DND-41 (cell line): Measurements from ENCODE around the gene PPM1J.

Experiments used
- ATAC-seq: fragments of 200-7000 bp; cut with Tn5 transposase; 3 replicates; pipeline ENCODE4 v1.9.1; 2021; ENCODE audit warnings: low read depth; ENCODE audit not compliant: insufficient read depth
- DNase-seq: peaks from one replicate; pipeline ENCODE4 v3.0.0-alpha.2; 2020
- H2AFZ ChIP-seq: 2 replicates; pipeline ENCODE4 v1.6.0; 2012; ENCODE audit warnings: low read depth, low read length
- H3K27ac ChIP-seq: 2 replicates; pipeline ENCODE4 v1.5.1; 2012; ENCODE audit warnings: low read length, inconsistent platforms
- H3K27me3 ChIP-seq: fragments of 200-600 bp; sonication (generic); 2 replicates; pipeline ENCODE4 v1.6.0; 2012; ENCODE audit warnings: low read length, mild to moderate bottlenecking, inconsistent platforms; ENCODE audit not compliant: insufficient read depth, poor library complexity
- H3K36me3 ChIP-seq: 2 replicates; pipeline ENCODE4 v1.5.1; 2012; ENCODE audit warnings: low read length, inconsistent platforms; ENCODE audit not compliant: insufficient read depth
- H3K4me1 ChIP-seq: 2 replicates; pipeline ENCODE4 v1.5.1; 2012; ENCODE audit warnings: mild to moderate bottlenecking, low read length; ENCODE audit not compliant: insufficient read depth
- H3K4me2 ChIP-seq: 2 replicates; pipeline ENCODE4 v1.6.0; 2012; ENCODE audit warnings: mild to moderate bottlenecking, moderate library complexity, low read length, inconsistent platforms; ENCODE audit not compliant: insufficient read depth
- H3K4me3 ChIP-seq, 2 experiments: fragments of 200-600 bp in 1 of 2; shearing (Covaris generic) in 1 of 2; 2 replicates each; pipeline ENCODE4 v1.5.1; 2012 to 2016; ENCODE audit warnings: inconsistent platforms in 2 of 2, low read length in 2 of 2, mild to moderate bottlenecking in 2 of 2, low read depth in 1 of 2, moderate library complexity in 1 of 2
- H3K79me2 ChIP-seq: 2 replicates; pipeline ENCODE4 v1.6.0; 2012; ENCODE audit warnings: low read length, inconsistent platforms; ENCODE audit not compliant: insufficient read depth
- H3K9ac ChIP-seq: 2 replicates; pipeline ENCODE4 v1.6.0; 2012; ENCODE audit warnings: low read depth, mild to moderate bottlenecking, inconsistent platforms, low read length, moderate library complexity
- H3K9me3 ChIP-seq: 2 replicates; pipeline ENCODE4 v1.5.1; 2012; ENCODE audit warnings: low read length, moderate library complexity, mild to moderate bottlenecking, inconsistent platforms; ENCODE audit not compliant: insufficient read depth, severe bottlenecking
- H4K20me1 ChIP-seq: 2 replicates; pipeline ENCODE4 v1.6.0; 2012; ENCODE audit warnings: low read length; ENCODE audit not compliant: insufficient read depth
- CTCF ChIP-seq: IDR thresholded peaks from 2 replicates; pipeline ENCODE4 v1.5.1; 2012; ENCODE audit warnings: borderline replicate concordance, low read length, moderate library complexity, mild to moderate bottlenecking; ENCODE audit not compliant: poor library complexity, severe bottlenecking; ENCODE audit errors: extremely low read depth
- EZH2 ChIP-seq: IDR thresholded peaks from 3 replicates; pipeline ENCODE4 v1.6.1; 2012; ENCODE audit warnings: borderline replicate concordance, low read depth, mild to moderate bottlenecking, moderate library complexity, low read length, inconsistent platforms; ENCODE audit not compliant: severe bottlenecking

Gene PPM1J

GRCh38 chr1:112710159-112710558 is 5.0 kb downstream of the PPM1J start:
- no peaks in the 10 kb centered on the region for H3K9me3 ChIP-seq
- H3K79me2 ChIP-seq: no peaks in the 10 kb centered on the region
- TF ChIP-seq CTCF: no peak
- no peak for TF ChIP-seq EZH2
- H3K4me3 ChIP-seq: no peak overlapping the region
- H3K4me1 ChIP-seq: peaks cover 27% of the 10 kb centered on the region
- H3K9ac ChIP-seq: no peak overlapping the region
- no peaks in the 10 kb centered on the region for H3K36me3 ChIP-seq
- no peaks in the 10 kb centered on the region for H4K20me1 ChIP-seq
- no peak overlapping the region for H3K27ac ChIP-seq
- no peak overlapping the region for H3K4me2 ChIP-seq
- DNase-seq (no peak), ATAC-seq (no peak)
- H2AFZ ChIP-seq: no peak overlapping the region
- H3K27me3 ChIP-seq: peaks cover 5% of the 10 kb centered on the region

GRCh38 chr1:112708489-112708888 is 6.6 kb downstream of the PPM1J start:
- Histone ChIP-seq H2AFZ (no peak overlapping the region), H4K20me1 (no peaks in the 10 kb centered on the region)

GRCh38 chr1:112708002-112708448 is 7.1 kb downstream of the PPM1J start:
- DNase-seq: no peak
- no peak overlapping the region for H3K27ac ChIP-seq
- TF ChIP-seq CTCF (no peak), EZH2 (no peak)
- H3K79me2 ChIP-seq: peaks cover 11% of the 10 kb centered on the region
- H3K4me3 ChIP-seq: no peak overlapping the region
- peaks cover 5% of the 10 kb centered on the region for H3K27me3 ChIP-seq
- no peaks in the 10 kb centered on the region for H3K9me3 ChIP-seq
- no peak for ATAC-seq
- peaks cover 36% of the 10 kb centered on the region for H3K4me1 ChIP-seq
- H3K4me2 ChIP-seq: no peak overlapping the region
- H3K9ac ChIP-seq: no peak overlapping the region
- H2AFZ ChIP-seq: no peak overlapping the region
- no peaks in the 10 kb centered on the region for H3K36me3 ChIP-seq
- no peaks in the 10 kb centered on the region for H4K20me1 ChIP-seq

More at GRCh38 chr1:112708489-112708888, 6.6 kb downstream of the PPM1J start:
- H3K4me1 ChIP-seq: peaks cover 35% of the 10 kb centered on the region
- peaks cover 5% of the 10 kb centered on the region for H3K27me3 ChIP-seq
- H3K79me2 ChIP-seq: peaks cover 11% of the 10 kb centered on the region
- no peak overlapping the region for H3K4me2 ChIP-seq
- ATAC-seq (no peak), DNase-seq (no peak)
- no peak overlapping the region for H3K27ac ChIP-seq
- TF ChIP-seq EZH2: no peak
- TF ChIP-seq CTCF: no peak
- H3K9ac ChIP-seq: no peak overlapping the region
- no peak overlapping the region for H3K4me3 ChIP-seq
- H3K36me3 ChIP-seq: no peaks in the 10 kb centered on the region
- H3K9me3 ChIP-seq: no peaks in the 10 kb centered on the region
